OCI-LY3 (cell line): ENCODE measurements around the gene HDAC4.

Experiments used
- EZH2phosphoT487 ChIP-seq: fragments of 200-600 bp; shearing (Covaris generic); IDR thresholded peaks from 2 replicates; pipeline ENCODE4 v1.6.1; 2018; ENCODE audit warnings: antibody characterized with exemption, mixed run types, low read depth
- TF ChIP-seq, protein P1 (sequence below): fragments of 200-600, 300-600 bp; sonication (generic); IDR thresholded peaks from 2 replicates; pipeline ENCODE4 v1.5.1; 2014; ENCODE audit warnings: antibody characterized with exemption, low read length, low read depth

DNA sequence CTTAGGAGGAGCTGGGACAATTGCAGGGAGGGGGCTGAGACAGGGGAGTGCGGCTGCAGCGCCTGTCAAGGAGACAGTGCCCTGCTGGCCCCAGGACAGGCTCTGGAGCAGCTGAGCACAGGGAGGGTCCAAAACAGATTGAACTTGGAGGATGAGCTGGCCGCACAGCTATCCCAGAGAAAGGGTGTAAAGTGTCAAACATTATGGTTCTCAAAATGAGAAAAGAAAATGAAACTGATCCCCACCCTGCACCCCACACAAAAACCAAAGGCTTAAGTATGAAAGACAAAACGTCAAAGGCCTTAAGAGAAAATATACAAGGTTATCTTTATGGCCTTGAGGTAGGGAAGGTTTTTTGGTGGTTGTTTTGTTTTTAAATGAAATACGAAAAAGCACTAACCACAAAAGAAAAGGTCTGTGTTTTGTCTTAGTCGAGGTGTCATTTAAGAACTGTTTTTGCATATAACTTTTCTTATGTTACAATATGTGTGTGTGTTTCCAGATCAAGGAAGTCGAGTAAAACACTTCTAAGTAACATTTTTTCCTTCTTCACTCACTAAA, 111.8 kb downstream of the HDAC4 start:
- TF ChIP-seq, protein P1, sequence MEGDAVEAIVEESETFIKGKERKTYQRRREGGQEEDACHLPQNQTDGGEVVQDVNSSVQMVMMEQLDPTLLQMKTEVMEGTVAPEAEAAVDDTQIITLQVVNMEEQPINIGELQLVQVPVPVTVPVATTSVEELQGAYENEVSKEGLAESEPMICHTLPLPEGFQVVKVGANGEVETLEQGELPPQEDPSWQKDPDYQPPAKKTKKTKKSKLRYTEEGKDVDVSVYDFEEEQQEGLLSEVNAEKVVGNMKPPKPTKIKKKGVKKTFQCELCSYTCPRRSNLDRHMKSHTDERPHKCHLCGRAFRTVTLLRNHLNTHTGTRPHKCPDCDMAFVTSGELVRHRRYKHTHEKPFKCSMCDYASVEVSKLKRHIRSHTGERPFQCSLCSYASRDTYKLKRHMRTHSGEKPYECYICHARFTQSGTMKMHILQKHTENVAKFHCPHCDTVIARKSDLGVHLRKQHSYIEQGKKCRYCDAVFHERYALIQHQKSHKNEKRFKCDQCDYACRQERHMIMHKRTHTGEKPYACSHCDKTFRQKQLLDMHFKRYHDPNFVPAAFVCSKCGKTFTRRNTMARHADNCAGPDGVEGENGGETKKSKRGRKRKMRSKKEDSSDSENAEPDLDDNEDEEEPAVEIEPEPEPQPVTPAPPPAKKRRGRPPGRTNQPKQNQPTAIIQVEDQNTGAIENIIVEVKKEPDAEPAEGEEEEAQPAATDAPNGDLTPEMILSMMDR, result no peak
- no peak for TF ChIP-seq EZH2phosphoT487
